AG20443 (cell line): ENCODE results near the gene DCDC2.
"Not testable (repeated sequence)": the region's sequence is repeated elsewhere in the genome, so short reads cannot be mapped to it uniquely, and the experiment has no call there.

Experiments
- DNase-seq: peaks from one replicate; pipeline ENCODE4 v3.0.0; 2012; ENCODE audit warnings: low spot score, mixed read lengths

DCDC2 gene

DNA sequence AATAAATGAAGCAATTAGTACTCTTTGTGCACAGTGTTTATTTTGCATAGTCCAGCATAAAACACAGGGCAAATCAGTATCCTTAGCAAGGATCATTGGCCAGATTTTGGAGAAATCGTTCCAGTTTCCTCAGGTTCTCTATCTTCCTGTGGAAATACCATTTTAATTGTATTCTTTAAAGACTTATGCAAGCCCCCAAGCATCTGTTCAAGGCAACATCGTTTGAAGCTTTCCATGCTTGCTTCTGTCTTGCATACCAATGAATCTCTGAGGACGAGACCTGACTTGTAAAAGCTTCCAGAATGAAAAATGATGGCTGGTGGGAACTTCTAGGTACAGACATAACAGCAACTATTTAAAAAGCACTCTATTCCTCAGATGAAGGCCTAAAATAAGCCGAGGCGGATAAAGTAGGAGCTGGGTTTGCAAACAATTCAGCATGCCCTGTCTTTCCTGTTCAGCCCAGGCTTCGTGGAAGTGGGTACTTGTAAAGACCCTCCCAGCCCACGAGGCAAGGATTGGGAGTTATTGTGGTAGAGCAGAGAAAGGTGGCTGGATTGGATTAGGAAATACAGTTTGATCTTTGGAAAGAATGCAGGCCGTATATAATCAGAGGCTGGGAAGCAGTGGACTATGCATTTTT lies 210.2 kb downstream of the DCDC2 start:
- no peak for DNase-seq

DNA sequence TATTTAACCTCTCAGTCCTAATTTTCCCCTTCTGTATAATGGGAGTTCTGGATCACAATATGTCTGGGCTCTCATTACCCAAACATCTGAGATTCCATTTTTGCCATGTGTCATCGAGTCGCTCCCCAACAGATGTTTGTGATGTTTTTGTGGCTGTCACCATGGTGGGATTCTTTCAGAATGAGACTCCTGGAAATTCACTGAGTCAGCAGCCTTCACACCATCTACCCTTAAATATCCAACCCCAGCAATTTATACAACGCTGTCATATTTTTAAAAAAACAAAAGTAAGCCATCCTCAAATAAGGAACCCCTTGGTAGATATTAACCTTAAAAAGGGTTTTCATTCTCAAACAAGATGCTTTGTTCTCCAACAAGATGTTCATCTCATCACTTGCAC lies 211.0 kb downstream of the DCDC2 start:
- DNase-seq = no peak

DNA sequence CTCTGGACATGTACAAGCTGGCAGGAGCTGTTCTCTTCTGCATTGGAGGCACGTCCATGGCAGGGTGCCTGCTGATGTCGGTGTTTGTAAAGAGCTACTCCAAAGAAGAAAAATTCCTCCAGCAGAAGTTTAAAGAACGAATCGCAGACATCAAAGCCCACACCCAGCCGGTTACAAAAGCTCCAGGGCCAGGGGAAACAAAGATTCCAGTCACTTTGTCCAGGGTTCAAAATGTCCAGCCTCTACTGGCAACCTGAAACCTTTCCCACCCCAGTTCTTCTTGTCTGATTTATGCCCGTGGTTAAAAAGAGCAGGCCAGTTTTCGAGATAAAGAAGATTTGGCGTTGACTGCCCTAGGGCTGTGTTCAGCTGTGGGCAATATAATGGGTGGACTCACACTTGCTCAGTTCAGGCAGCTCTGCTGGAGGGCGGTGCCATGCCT lies 212.1 kb downstream of the DCDC2 start:
- no peak for DNase-seq

DNA sequence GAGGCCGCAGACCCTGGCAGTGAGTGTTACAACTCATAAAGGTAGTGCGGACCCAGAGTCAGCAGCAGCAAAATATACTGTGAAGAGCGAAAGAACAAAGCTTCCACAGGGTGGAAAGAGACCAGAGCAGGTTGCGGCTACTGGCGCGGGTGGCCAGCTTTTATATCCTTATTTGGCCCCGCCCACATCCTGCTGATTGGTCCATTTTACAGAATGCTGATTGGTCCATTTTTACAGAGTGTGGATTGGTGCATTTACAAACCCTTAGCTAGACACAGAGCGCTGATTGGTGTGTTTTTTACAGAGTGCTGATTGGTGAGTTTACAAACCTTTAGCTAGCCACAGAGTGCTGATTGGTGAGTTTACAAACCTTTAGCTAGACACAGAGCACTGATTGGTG lies 215.1 kb downstream of the DCDC2 start:
- DNase-seq = not testable (repeated sequence)

DNA sequence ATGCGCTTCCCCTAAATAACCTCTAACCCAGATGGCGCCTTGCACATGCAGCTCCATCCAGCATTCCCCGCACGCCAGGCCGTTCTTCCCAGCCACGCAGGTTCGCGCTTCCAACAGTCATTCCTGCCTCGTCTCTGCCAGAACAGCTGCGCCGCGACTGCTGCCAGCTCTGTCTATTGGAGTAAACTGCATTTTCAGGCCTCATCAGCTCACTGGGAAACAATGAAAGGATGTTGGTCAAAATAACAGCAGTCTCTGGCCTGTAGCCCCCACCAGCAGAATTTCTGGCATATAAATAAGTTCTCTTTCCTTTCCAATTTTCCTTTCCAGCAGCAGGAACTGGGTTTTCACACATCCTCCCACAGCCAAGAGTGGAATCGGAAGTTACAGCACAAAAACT lies 217.3 kb downstream of the DCDC2 start:
- no peak for DNase-seq

DNA sequence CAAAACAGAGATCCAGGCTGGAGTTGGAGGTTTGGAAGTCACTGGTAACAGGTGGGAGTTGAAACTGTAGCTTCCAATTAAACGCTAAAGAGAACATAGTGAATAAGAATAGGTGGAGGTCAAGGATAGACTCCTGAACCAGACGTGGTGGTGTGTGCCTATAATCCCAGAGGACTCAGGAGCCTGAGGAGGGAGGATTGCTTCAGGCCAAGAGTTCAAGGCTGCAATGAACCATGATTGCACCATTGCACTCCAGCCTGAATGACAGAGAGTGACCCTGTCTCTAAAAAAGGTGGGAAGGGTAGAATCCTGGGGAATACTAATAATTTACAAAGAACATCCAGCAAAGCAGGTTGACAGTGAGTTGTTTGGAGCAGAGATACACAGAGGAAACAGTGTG lies 218.2 kb downstream of the DCDC2 start:
- DNase-seq = no peak

DNA sequence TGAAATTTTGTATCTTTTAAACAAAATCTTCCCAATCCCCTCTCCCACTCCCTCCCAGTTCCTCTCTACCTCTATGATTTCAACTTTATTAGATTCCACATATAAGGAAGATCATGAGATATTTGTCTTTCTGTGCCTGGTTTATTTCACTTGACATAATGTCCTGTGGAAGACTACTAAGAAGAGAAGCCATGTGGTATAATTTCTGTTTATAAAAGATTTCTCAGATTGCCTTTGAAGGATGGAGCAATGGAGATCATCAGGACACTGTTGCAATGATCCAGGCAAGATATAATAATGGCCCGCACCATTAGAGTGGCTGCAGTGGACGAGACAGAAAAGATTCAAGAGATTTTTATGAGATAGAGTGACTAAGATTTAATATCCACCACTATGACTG lies 218.8 kb downstream of the DCDC2 start:
- no peak for DNase-seq

DNA sequence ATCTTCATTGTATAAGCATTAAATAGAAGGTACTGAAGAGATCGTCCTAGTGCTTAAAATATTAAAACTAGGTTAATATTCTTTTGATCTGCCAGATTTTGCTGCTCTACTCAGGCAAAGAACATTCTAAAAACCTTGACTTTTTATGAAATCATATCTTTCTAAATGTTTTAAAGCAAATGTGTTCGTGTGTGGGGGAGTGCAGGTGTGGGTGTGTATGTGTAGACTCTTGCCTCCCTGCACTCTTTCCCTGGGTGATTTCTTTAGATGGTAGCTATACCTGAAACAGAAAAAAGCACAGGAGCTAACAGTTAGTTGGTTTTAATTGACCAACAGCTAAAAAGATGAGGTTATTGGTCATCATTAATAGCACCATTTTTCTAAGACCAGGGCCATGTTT lies 226.1 kb downstream of the DCDC2 start:
- DNase-seq = no peak

DNA sequence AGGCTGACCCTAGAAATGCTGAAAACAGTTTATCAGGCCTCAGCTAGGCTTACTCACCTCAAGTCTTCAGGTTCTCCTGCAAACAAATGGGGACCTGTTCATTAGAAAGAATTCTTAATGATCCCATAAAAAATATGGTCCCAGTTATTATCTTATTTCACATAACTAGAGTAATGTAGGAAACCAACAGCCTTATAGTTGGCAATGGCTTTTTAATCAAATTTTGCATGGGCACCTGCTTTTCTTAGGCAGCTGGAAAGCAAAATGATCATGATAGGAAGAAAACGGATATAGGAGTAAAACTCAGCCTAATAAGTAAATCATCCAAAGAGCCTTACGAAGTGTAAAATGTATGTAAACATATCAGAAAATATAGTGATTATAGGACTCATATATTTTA lies 230.5 kb downstream of the DCDC2 start:
- DNase-seq = no peak

DNA sequence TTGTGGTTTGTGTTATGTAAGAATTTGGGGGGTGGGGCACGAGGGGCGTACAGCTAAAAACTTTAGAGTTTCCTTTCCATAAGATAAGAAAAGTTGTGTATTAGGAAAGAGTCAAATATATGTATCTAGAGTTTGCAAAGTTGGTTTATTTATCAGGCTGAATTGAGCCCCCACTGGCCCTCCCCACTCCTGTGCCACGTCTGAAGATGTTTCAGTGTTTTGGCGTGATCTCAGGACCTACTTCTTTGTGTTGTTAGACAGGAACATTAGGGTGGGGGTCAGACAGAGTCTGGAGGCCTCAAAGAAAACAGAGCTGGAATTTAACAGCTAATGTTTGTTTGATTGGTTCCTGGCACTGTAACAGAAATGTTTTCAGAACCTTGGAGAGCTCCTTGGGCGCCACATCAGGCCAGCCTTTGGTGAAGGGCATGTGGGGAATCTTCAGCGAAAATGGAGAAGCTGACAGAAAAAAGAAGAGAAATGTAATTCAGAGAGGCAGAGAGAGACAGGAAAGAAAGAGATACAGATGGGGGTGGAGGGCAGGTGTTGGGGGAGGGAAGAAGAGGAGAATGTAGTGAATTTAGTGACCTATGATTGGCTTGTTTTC lies 231.2 kb downstream of the DCDC2 start:
- DNase-seq = peak; percentile 65

DNA sequence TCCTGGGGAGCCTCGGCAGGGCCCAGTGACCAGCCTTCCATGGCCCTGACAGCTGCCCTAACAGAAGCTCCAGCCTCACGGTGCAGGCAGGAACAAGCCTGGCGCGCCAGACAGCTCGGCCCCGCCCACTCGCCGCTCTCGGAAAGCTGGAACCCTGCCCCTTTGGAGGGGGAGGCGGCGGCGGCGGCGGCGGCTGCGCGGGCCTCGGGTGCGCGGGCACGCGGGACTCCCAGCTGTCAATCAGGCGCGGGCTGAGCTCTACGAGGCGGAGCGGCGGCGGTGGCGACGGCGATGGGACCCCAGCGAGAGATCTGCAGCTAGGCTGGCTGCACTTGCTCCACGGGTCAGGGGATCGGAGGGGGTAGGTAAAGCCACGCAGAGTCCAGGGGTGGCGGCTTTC lies 231.9 kb downstream of the DCDC2 start, which contains the start of gene NRSN1:
Gene NRSN1 (plus strand): TSS at position 236 of the 400 bp plus-strand sequence. CDS start 8,113 bp downstream, outside the sequence.
- DNase-seq = no peak

DNA sequence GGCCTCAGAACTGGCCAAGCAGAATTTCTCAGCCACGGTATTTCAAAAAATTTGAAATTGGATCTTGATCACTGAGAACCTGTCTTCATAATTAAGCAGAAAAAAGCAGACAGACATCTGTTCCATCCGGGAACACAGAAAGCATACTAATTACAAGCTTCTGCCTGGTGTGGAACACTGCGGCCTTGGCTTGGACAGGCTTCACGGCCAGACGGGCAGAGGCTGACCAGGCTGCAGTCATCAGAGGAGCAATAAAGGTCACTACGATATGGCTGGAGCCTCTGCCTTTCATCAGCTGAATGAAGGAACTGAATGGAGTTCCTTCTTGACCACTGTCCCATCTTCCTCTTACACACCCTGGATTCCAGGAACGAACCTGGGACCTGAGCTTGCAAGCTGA lies 235.7 kb downstream of the DCDC2 start:
- no peak for DNase-seq
